ENCODE measurements around the gene MDK.

Gene MDK

DNA sequence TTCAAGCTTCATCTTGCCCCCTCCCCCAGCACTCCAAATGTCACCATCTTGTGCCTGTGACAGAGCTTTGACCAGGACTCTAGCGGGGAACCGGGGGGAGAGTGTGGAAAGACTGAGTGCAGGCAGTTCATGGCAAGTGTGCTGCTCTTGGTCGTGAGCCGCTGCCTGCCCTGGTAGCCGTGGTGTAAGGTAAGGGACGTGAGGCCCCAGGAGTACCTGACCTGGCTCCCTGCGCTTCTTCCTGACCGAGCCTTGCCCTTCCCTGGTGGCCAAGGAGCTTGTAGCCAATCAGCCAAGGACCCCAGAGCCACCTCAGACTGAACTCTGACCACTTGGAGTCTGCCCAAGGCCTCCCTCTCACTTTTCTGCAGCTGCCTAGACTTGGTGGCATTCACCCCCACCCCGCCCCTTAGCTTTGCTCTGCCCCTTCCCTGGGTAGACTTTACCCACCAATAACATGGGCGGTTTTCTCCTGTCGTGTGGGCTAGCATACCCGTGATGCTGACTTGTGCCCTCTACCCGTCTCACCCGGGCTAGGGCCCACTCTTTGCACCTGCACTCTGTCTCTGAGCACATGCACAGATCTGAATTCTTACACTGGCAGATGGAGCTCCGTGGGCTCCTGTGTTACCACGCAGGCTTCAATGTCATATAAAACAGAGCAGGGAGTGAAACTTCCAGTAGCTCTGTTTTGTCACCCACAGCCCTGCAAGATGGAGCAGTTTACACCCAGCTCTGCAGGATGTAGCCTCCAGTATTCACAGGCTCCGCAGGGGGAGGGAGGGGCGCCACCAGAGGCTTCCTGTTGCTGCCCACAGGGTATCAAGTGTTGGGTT lies 32.7 kb upstream of the MDK start:
- no peak for DNase-seq

DNA sequence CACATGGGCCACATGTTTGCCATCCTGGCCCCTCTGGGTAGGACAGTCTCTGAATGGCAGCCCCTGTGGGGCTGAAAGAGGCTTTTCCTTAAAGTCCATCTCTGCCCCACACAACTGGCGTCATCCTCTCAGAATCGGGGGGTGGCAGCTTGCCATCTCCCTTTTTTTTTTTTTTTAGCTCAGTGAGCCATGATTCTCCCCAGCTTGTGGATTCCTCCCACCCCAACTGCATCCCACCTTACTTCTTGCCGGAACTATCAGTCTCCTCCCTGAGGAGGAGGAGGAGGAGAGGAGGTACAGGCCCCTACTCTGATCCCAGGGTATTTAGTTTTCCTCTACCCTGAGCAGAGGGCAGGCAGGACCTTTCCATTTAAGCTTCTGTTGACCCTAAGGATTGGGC lies 30.8 kb upstream of the MDK start:
- no peak for DNase-seq

DNA sequence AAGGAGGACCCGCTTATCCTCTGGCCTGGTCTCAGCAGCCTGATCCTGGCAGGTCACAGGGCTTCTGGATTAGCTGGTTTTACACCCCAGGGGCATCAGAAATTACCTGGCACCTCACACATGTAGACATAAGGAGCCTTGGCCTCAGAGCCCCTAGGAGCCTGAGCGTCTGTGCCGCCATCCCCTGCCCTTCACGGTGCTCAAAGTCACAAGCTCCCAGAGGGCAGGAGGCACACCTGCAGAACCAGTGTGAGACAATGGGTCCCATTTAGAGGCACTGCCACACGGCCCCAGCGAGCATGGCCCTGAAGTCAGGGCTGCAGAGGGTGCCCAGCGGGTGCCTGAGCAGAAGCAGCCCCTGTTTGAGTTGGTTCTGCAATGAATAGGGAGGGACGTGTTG lies 30.3 kb upstream of the MDK start:
- DNase-seq, result no peak

DNA sequence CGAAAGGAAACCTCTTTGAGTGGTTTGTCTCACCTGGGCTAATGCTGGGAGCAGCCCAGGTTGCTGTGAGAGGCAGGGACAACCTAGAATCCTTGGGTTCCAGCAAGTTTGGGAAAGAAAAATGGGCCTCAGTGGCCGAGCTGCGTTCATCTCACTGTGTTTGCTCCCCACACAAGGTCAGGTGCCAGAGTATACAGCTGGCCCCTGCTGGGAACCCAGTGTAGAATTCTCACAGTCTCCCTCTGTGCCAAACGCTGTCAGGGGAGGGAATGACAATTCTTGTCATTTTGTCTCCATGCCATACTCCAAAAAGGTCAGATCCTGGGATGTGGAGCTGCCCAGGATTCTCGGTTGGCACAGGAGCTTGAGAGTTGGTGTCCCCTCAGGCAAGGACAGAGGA lies 29.9 kb upstream of the MDK start:
- no peak for DNase-seq

DNA sequence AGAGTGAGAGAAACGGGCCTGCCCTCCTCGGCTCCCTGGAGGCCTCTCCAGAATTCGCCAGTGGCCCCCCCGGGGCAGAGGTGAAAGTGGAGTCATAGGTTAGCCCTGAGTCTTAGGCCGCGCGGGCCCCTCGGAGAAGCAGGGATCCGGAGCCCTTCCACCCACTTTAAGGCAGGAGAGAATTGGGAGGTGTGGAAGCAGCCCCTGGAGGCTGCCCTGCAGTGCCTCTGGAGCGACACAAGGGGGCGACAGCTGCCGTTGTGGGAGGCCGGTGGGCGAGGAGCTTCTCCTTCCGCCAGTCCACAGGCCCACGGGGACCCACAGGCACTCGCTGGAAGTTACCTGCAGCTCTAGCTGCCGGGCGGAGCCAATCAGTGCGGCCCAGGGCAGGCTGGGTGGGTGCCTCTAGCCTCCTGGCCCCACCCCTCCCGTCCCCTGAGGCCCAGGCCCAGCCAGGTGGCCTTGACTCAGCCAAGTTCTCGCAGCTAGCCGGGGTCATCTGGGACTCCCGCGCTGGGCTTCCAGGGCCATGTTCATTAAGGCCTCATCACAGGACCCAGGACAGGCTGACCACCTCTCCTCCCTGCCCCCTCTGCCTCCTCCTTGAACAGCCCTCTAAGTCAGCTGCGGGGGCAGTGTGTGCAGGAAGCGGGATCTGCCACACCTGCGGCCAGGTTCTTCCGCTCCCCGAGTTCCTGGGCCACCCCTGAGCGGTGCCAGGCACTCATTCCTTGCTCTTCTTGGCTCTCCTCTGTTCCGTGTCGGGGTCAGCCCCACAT lies 29.2 kb upstream of the MDK start:
- DNase-seq, result peak; percentile 35

DNA sequence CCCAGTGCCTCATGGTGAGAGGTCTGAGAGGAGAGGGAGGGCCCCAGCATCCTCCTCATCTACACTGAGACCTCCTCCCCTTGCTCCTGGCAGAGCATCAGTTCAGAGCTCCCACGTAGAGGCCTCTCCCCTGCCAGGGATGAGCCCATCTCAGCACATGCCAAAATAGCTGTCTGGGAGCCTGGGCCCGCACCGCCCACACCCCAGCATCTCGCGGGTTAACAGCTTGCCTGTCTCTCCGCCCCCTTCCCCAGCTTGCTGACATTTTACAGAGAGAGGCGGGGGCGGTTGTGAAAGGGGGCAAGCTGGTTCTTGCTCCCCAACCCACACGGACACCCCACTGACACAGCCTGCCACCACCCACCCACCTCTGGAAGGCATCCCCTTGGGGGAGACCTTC lies 27.8 kb upstream of the MDK start:
- peak; percentile 61 for DNase-seq

DNA sequence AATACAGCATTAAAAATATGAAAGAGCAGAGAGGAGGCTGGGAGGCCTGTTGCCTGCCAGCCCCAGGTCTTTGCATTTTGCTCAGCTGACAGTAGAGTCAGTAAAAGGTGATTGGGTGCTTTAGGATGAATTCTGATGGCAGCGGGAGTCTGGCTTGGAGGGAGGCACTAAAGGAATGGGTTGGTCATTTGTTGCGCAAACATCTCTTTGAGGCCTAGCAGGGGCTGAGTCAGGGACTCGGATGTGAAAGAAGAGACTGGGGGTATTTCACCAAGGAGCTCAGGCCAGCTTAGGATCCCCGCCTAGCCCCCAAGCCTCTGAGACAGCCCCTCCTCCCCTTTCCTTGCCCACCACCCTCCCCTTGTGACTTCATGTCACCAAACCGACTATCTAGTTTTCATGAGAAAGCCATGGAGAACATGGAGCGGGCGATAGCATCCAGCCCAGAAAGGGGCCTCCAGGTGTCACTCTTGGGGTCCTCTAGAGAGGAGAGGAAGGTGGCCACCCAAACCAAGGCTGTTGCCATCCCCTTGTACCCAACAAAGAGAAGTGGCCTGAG lies 24.5 kb upstream of the MDK start:
- DNase-seq, result no peak

DNA sequence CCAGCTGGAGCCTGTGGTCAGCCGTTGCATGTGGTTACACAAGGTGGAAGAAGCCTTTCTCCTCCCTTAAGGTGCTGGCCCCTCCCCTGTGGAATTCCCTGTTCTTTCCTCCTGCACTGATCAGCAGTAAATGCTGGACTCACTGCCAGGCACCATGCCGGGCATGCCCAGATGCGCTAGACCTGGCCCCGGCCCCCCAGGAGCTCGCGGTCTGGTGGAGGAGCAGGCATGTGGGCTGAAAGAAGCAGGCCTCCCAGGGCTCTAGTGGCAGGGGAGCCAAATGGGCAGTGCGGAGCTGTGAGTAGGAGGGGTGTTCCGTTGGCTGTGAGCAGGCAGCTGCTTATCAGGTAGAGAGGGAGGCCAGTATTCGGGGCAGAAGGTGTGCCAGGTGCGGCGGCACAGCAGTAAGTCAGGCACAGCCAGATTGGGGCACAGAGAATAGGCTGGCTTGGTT lies 24.0 kb upstream of the MDK start:
- no peak for DNase-seq

DNA sequence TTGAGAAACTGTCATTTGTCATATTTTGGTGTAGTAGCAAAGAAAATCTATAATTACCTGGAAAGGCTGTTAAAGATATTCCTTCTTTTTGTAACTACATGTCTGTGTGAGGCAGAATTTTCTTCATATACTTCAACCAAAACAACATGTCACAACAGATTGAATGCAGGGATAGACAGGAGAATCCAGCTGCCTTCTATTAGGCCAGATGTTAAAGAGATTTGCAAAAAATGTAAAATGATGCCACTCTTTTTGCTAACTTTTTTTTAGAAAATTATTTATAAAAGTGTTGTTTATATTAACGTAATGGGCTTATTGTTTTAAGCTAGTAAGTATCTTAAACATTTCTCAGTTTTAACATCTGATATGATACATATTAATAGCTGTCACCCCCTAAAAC lies 21.5 kb upstream of the MDK start:
- no peak for DNase-seq

DNA sequence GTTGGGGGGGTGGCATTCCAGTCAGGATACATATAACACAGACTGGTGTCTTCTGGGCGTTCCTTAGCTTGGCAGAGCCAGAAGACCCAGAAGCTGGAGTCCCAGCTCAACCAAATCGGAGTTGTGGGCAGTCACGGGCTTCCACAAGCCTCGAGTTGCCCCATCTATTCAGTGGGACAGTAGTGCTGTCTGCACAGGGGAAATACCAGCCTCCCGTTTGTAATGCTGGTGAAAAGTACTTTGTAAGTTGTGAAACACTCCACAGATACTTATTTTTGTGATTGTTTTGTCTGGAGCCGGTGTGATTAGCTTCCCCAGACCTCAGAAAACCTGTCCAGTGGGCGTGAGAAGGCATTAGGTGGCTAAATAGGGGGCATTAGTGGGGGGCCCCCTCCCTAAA lies 20.6 kb upstream of the MDK start:
- no peak for DNase-seq

DNA sequence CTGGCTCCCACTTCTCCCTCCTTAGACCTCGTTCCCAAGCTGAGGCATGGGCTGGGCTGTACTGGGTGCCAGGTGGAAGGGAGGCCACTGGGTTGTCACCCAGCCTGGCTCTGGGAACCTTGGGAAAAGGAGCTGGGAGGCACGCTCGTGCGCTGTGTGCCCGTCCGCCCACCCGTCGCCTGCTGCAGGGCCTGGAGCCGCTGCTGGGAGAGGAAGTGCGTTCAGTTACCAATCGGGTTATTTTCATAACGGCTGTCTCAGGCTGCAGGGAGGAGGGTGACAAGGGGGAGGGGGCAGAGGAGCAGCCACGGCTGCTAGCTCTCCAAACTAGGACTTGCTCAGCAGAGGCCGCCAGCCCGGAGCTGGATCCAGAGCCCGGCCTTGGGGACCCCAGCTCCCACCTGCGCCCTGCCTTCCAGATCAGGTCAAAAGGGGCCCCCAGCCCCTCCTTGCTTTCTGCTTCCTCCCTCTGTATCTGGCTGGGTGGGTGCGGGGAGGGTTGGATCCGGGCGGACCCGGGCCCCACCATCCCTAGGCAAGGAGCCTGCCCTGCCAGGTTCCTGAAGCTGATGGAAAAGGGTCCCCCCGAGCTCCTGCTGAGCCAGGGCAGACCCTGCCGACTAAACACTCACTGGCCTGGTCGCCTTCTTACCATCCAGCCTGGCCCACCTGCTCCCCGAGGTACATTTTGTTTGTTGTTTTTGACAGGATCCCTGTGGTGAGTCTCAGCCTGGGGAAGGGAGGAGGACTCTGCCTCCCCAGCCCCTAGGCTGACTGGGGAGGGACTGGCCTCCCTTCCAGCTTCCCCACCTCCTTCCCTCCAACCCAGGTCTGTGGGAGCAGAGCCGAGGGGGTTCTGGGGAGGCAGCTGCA lies 19.9 kb upstream of the MDK start:
- DNase-seq, result peak; percentile 86

DNA sequence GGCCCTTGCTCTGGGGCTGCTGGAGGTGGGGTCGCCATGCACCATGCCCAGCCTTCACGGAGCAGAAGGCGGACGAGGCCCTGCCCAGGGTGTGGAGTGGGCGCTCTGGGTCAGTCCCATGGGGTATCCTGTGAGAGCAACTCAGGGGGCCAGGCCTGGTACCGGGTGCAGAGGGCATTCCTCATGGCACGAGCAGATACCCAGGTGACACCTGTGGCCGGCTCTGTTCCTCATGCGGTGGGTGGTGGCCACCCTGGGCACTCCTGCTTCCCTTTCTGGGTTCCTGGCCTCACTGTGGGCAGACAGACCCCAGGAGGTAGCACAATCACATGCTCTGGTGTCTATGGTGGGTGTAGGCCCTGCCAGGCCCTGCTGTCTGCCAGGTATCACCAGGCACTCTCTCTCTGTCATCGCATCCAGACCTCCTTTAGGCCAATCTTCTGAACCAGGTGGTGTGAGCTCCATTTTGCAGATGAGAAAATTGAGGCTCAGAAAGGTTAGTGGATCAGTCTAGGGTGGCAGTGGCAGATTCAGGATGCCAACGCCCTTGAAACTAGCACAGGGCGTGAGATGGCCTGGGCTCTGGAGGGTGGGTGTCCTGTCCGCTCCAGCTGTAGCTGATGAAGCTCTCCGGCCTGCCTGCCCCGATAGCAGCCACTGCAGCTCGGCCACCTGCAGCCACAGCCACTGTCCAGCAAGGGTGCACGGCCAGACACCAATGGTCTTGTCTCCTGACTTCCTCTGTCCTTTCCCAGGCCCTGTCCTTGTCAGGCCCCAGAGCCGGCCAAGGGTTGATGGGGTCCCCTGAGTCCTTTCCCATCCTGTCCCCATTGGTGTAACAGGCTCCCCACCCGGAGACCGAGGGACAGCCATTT lies 19.1 kb upstream of the MDK start:
- no peak for DNase-seq

DNA sequence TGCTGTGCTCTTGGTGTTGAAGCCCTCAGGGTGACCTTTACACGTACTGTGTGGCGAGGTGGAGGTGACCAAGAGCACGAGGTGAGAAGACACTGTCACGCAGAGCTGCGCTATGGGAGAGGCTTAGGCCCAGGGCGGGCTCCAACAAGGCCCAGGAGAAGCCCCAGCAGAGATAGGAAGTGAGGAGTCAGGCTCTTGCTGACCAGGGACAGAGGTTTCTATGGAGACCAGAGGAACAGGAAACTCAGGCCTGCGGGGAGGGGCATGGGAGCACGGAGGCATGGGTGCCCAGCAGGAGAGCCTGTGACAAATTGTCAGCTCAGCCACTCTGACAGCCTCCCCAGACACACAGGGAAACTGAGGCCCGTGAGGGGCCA lies 18.4 kb upstream of the MDK start:
- DNase-seq, result peak; percentile 57

DNA sequence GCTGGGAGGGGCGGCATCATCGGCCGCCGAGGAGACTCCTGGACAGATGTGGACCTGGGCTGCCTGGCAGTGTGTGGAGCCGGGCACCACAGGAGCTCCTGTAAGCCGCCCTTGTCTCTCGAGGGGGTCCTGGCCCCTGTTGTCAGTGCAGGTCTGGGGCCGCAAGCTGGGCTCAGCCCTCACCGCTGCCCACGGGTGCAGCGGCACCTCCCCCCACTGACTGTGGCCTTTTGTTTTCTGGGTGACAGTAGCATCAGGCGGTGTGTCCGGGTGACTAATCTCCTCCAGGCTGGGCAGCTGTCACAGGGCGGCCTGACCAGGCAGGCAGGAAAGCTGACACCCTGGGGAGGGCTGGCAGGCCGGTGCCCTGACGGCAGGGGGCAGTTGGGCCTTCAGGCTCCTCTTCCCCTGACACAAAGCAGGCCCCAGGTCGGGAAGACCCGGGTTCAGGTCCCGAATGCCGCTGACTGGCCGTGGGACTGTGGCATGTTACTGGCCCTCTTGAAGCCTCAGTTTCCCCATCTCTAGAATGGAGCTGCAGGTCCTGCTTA lies 17.9 kb upstream of the MDK start:
- DNase-seq, result peak; percentile 69

DNA sequence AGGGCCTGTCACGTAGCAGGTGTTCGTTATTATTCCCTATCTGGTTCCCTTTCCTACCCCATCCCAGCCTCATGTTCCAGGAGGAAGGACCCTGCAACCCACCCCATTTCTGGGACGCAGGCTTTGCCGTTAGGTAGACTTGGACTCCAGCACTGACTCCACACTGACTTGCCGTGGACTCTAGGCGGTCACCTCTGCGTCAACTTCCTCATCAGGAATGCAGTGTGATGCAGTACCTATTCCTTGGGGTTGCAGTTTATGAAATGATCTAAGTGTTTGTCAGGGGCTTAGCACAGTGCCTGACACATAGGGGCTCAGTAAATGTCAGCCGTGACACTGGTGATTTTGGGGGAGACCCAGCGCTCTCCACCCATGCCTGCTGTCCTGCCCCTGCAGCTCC lies 17.4 kb upstream of the MDK start:
- DNase-seq, result no peak

DNA sequence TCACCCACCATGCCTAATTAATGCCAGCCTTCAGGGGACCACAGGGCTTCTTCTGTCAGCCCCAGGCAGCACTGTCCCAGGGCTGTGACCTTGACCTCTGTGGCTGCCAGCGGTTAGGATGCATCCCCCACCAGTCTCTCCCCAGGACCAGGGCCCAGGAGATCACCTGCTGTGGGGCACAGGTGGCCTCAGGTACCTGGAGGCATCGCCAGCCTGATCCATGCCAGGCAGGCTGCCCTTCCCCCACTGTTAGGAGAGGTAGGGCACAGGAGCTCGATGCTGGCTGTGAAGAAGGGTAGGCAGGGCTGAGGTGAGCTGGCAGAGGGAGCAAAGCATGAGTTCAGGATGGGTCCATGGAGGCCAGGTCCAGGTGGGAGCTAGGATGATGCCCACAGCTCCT lies 16.7 kb upstream of the MDK start:
- no peak for DNase-seq

DNA sequence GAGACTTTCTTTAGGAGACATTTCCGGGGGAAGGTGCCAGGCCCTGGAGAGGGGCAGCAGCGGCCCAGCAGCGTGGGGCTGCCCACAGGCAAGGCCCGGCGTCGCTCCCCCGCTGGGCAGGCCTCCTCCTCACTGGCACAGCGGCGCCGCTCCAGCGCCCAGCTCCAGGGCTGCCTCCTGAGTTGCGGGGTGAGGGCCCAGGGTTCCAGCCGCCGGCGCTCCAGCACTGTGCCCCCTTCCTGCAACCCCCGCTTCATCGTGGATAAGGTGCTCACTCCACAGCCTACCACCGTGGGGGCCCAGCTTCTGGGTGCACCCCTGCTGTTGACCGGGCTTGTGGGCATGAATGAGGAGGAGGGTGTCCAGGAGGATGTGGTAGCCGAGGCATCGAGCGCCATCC lies 15.2 kb upstream of the MDK start:
- no peak for DNase-seq

DNA sequence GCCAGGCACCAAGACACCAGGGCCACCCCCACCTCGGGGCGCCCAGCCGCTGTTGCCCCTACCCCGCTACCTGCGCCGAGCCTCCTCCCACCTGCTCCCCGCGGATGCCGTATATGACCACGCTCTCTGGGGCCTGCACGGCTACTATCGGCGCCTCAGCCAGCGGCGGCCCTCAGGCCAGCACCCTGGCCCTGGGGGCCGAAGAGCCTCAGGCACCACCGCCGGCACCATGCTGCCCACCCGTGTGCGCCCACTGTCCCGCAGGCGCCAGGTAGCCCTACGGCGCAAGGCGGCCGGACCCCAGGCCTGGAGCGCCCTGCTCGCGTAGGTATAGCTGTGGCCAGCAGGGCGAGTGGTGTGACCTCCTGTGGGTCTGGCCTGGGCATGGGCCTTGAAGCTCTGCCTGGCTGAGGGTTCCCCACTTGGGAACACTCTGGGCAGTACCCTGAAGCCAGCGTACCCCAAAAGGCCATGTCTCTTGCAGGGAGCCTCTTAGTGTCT lies 14.8 kb upstream of the MDK start:
- no peak for DNase-seq

DNA sequence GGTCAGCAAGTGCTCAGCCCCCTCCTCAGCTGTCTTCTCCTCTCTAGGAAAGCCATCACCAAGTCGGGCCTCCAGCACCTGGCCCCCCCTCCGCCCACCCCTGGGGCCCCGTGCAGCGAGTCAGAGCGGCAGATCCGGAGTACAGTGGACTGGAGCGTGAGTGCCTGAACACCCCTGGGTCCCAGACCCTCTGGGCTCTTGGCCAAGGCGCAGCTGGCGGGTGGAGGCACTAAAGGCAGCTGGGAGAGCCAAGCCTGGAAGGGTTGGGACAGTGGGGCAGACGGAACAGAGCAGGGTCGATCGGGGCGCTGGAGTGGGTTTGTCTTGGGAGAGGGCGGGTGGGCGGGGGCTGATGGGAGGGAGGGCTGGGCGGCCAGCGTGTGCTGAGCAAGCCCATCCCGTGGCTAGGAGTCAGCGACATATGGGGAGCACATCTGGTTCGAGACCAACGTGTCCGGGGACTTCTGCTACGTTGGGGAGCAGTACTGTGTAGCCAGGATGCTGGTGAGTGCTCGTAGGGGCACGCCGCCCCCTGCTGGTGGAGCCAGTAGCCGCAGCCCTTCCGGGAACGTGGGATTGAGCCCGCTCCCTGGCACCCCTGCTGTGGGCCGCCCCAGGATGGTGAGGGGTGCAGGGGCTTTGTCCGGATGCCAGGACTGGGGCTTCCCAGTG lies 14.1 kb upstream of the MDK start:
- peak; percentile 89 for DNase-seq

DNA sequence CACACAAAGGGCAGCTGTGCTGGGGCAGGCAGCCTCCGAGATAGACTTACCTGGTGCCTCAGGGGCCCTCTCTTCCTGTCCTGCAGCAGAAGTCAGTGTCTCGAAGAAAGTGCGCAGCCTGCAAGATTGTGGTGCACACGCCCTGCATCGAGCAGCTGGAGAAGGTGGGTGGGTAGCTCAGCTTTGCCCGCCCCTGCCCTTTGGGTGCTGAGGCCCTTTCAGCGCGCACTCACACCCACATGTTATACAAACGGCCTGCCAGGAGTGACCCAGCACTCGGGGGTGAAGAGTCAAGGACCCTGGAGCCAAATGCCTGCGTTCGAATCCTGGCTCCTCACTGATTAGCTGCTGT lies 13.6 kb upstream of the MDK start:
- DNase-seq, result no peak
